IMR-90 (cell line): ENCODE data around the gene PRR33. TPM values are rescaled to one million over a fixed set of nuclear protein-coding genes. Genes with fewer than 3 reads are reported as not detected.

Experiments used
- ATAC-seq: fragments of 200-7000 bp; cut with Tn5 transposase; 2 replicates; pipeline ENCODE4 v1.9.1; 2020; ENCODE audit warnings: low read depth, mild to moderate bottlenecking, moderate library complexity
- BruUV-seq: library from RNA; stranded (reverse); fragments of 400-500 nt; replicated peaks from 2 replicates; lab custom pipeline; 2021; lab: Mats Ljungman, UMichigan
- CTCF ChIA-PET: fragments of 300-600 bp; formaldehyde crosslinking; extraction: SDS; loops from one replicate; lab custom pipeline; 2021; ENCODE audit warnings: antibody characterized with exemption; lab: Yijun Ruan, JAX
- POLR2A ChIA-PET: fragments of 300-600 bp; sonication (Branson Sonifier 250); formaldehyde crosslinking; loops from one replicate; lab custom pipeline; 2022; ENCODE audit warnings: antibody characterized with exemption; ENCODE audit not compliant: unreplicated experiment; lab: Charles Lee
- DNase-seq: peaks from one replicate; pipeline ENCODE4 v3.0.0; 2013
- H2AFZ ChIP-seq: replicated peaks from 2 replicates; pipeline ENCODE3; 2013; ENCODE audit warnings: low read length, mild to moderate bottlenecking; ENCODE audit not compliant: poor library complexity
- H2AK5ac ChIP-seq: 2 replicates; pipeline ENCODE4 v1.6.1; 2013; ENCODE audit warnings: low read depth, low read length, inconsistent platforms
- H2AK9ac ChIP-seq: replicated peaks from 2 replicates; pipeline ENCODE3; 2013; ENCODE audit warnings: mild to moderate bottlenecking, low read depth, low read length, moderate library complexity; ENCODE audit not compliant: poor library complexity
- H2BK120ac ChIP-seq: 2 replicates; pipeline ENCODE4 v1.6.1; 2013; ENCODE audit warnings: low read depth, low read length, inconsistent platforms
- H2BK15ac ChIP-seq: 3 replicates; pipeline ENCODE4 v1.6.1; 2013; ENCODE audit warnings: low read depth, low read length, inconsistent platforms
- H2BK20ac ChIP-seq: 2 replicates; pipeline ENCODE4 v1.6.1; 2013; ENCODE audit warnings: low read depth, mild to moderate bottlenecking, inconsistent platforms, low read length, moderate library complexity
- H2BK5ac ChIP-seq: 2 replicates; pipeline ENCODE4 v1.6.1; 2013; ENCODE audit warnings: mild to moderate bottlenecking, low read depth, low read length, inconsistent platforms; ENCODE audit not compliant: poor library complexity, severe bottlenecking
- H3K14ac ChIP-seq: replicated peaks from 2 replicates; pipeline ENCODE4 v1.6.1; 2013; ENCODE audit warnings: low read depth, low read length, inconsistent platforms
- H3K18ac ChIP-seq: 2 replicates; pipeline ENCODE4 v1.6.1; 2013; ENCODE audit warnings: low read depth, low read length, control low read depth
- H3K23ac ChIP-seq: 2 replicates; pipeline ENCODE4 v1.6.1; 2013; ENCODE audit warnings: low read depth, low read length, inconsistent platforms
- H3K27ac ChIP-seq: 2 replicates; pipeline ENCODE4 v1.5.1; 2013; ENCODE audit warnings: mild to moderate bottlenecking, control low read depth, low read length; ENCODE audit not compliant: insufficient read depth
- H3K27me3 ChIP-seq: 2 replicates; pipeline ENCODE4 v1.6.1; 2013; ENCODE audit warnings: low read length; ENCODE audit not compliant: control insufficient read depth, insufficient read depth
- H3K36me3 ChIP-seq: 2 replicates; pipeline ENCODE4 v1.6.1; 2013; ENCODE audit warnings: low read length, mixed read lengths; ENCODE audit not compliant: control insufficient read depth, insufficient read depth
- H3K4ac ChIP-seq: 2 replicates; pipeline ENCODE4 v1.6.1; 2013; ENCODE audit warnings: low read depth, low read length, inconsistent platforms
- H3K4me1 ChIP-seq: 2 replicates; pipeline ENCODE4 v1.6.1; 2013; ENCODE audit warnings: low read length, mixed read lengths; ENCODE audit not compliant: control insufficient read depth, insufficient read depth
- H3K4me2 ChIP-seq: 2 replicates; pipeline ENCODE4 v1.6.1; 2013; ENCODE audit warnings: low read depth, mild to moderate bottlenecking, control low read depth, low read length, moderate library complexity
- H3K4me3 ChIP-seq: 2 replicates; pipeline ENCODE4 v1.5.1; 2013; ENCODE audit warnings: low read depth, mild to moderate bottlenecking, control low read depth, low read length, moderate library complexity; ENCODE audit not compliant: insufficient read depth
- H3K56ac ChIP-seq: 2 replicates; pipeline ENCODE4 v1.6.1; 2013; ENCODE audit warnings: low read length, inconsistent platforms; ENCODE audit not compliant: insufficient read depth; ENCODE audit errors: extremely low read depth
- H3K79me1 ChIP-seq, 2 experiments: 2 replicates each; pipeline ENCODE4 v1.6.1; 2013; ENCODE audit warnings: low read length in 2 of 2, inconsistent platforms in 1 of 2, low read depth in 1 of 2
- H3K9ac ChIP-seq: 2 replicates; pipeline ENCODE4 v1.6.1; 2013; ENCODE audit warnings: low read depth, low read length, control low read depth
- H3K9me1 ChIP-seq: 2 replicates; pipeline ENCODE4 v1.6.1; 2013; ENCODE audit warnings: low read length, inconsistent platforms; ENCODE audit not compliant: insufficient read depth
- H3K9me3 ChIP-seq: 2 replicates; pipeline ENCODE4 v1.6.1; 2013; ENCODE audit warnings: low read length; ENCODE audit not compliant: control insufficient read depth, insufficient read depth
- H4K20me1 ChIP-seq: 2 replicates; pipeline ENCODE4 v1.6.1; 2013; ENCODE audit warnings: low read length, inconsistent platforms; ENCODE audit not compliant: insufficient read depth
- H4K5ac ChIP-seq: 2 replicates; pipeline ENCODE4 v1.6.1; 2013; ENCODE audit warnings: mild to moderate bottlenecking, low read depth, low read length, control low read depth
- H4K8ac ChIP-seq, 2 experiments: 2 replicates each; pipeline ENCODE4 v1.6.1; 2013; ENCODE audit warnings: low read depth in 2 of 2, low read length in 2 of 2, control low read depth in 1 of 2, inconsistent platforms in 1 of 2
- H4K91ac ChIP-seq: 2 replicates; pipeline ENCODE4 v1.6.1; 2013; ENCODE audit warnings: low read depth, low read length, inconsistent platforms; ENCODE audit not compliant: insufficient read depth
- BHLHE40 ChIP-seq: fragments of 150-350 bp; IDR thresholded peaks from 2 replicates; pipeline ENCODE4 v1.6.1; 2016; ENCODE audit warnings: mild to moderate bottlenecking, low read depth, low read length
- CEBPB ChIP-seq: IDR thresholded peaks from 2 replicates; pipeline ENCODE4 v1.6.1; 2012; ENCODE audit warnings: low read depth, low read length, improper control_type of control experiment
- FOS ChIP-seq: fragments of 150-350 bp; IDR thresholded peaks from 2 replicates; pipeline ENCODE4 v1.6.1; 2016; ENCODE audit warnings: low read depth, low read length
- SMC3 ChIP-seq: fragments of 150-350 bp; IDR thresholded peaks from 2 replicates; pipeline ENCODE4 v1.6.1; 2016; ENCODE audit warnings: low read depth, mild to moderate bottlenecking, antibody characterized with exemption, low read length, moderate library complexity
- WGBS, 2 experiments: methylation state at CpG; one replicate each; pipeline versions ENCODE4 v1.1.5 to v1.1.7; 2013; ENCODE audit warnings: missing lambda C conversion rate in 2 of 2; ENCODE audit not compliant: insufficient read length in 1 of 2; ENCODE audit errors: extremely low coverage in 2 of 2; 5-methylcytosine and 5-hydroxymethylcytosine counted together
- dilution Hi-C: fragments of 300-500 bp; cut with HindIII; formaldehyde crosslinking; loops from one replicate; pipeline ENCODE4 v1.14.3; 2018; ENCODE audit warnings: low sequenced_read_pairs; ENCODE audit not compliant: unreplicated experiment
- in situ Hi-C: fragments of 300-500 bp; cut with MboI; formaldehyde crosslinking; loops from 3 replicates; pipeline ENCODE4 v1.14.3; 2019; ENCODE audit warnings: low sequenced_read_pairs, inconsistent platforms, mixed read lengths
- intact Hi-C: fragments of 100-400 bp; cut with micrococcal nuclease; formaldehyde crosslinking; loops from 2 replicates; pipeline ENCODE4 v1.10.0; 2022
- polyA plus RNA-seq, 3 experiments: library from polyadenylated mRNA; depleted of rRNA; stranded (reverse); fragments of >200 nt; gene quantifications; 2 replicates each; pipeline ENCODE4 v1.2.3, GENCODE V29; 2012; ENCODE audit warnings: low replicate concordance in 1 of 3
- total RNA-seq: library from RNA; depleted of rRNA; stranded (reverse); fragments of >200 nt; gene quantifications from 2 replicates; pipeline ENCODE4 v1.2.3, GENCODE V29; 2012
- TF ChIP-seq, protein P1 (sequence below): conservative IDR thresholded peaks from 2 replicates; pipeline ENCODE4 v1.5.1; 2012; ENCODE audit warnings: mild to moderate bottlenecking, low read depth, low read length, improper control_type of control experiment

Gene PRR33
- total and polyA plus RNA-seq, 2 of the 4 experiments (the other 2 are of a cell fraction): not detected

DNA sequence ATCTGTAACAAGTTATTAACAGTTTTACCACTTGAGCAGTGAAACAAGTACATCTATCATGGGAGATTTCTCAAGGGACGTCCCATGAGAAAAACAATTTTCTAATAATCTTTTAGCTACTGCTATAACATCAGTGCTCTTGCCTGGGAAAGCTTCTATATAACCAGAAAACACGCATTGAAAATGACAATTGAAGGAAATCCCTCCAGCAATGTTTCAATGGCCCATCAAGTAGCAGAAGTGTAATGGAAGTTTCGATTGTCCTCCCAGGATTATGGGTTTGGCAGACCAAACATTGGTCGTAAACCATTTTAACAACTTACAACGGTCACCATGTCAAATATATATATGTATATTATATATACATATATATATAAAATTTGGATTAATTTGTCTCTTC, 8.0 kb upstream of the PRR33 start:
- DNase-seq (no peak), ATAC-seq (no peak)
- Histone ChIP-seq H2BK5ac (no peak overlapping the region), H2BK20ac (no peak overlapping the region), H2AFZ (no peak overlapping the region), H3K56ac (no peak overlapping the region), H3K36me3 (no peaks in the 10 kb centered on the region), H3K4ac (no peak overlapping the region), H2BK15ac (no peak overlapping the region), H2AK9ac (no peak overlapping the region), H3K27ac (no peak overlapping the region), H2AK5ac (no peak overlapping the region), H3K79me1 (no peaks in the 10 kb centered on the region), H3K9me1 (no peaks in the 10 kb centered on the region), H3K9ac (no peak overlapping the region), H3K18ac (no peak overlapping the region), H3K4me3 (no peak overlapping the region), H3K14ac (no peak overlapping the region), H3K4me2 (no peak overlapping the region), H4K20me1 (no peaks in the 10 kb centered on the region), H3K9me3 (no peaks in the 10 kb centered on the region), H3K23ac (no peak overlapping the region), H3K4me1 (no peaks in the 10 kb centered on the region), H4K8ac (no peak overlapping the region), H2BK120ac (no peak overlapping the region), H3K27me3 (peaks cover 38% of the 10 kb centered on the region), H4K5ac (no peak overlapping the region), H4K91ac (no peak overlapping the region)
- CTCF ChIA-PET: no interaction called here
- dilution Hi-C loops: no loop called here
- no TSS peak for BruUV-seq
- in situ Hi-C loops: no loop called here
- WGBS, 2 experiments: no CpG with 5 or more reads among the region's 5 CpGs
- intact Hi-C loops: no loop called here
- TF ChIP-seq SMC3 (no peak), FOS (no peak), CEBPB (no peak), BHLHE40 (no peak)
- TF ChIP-seq, protein P1, sequence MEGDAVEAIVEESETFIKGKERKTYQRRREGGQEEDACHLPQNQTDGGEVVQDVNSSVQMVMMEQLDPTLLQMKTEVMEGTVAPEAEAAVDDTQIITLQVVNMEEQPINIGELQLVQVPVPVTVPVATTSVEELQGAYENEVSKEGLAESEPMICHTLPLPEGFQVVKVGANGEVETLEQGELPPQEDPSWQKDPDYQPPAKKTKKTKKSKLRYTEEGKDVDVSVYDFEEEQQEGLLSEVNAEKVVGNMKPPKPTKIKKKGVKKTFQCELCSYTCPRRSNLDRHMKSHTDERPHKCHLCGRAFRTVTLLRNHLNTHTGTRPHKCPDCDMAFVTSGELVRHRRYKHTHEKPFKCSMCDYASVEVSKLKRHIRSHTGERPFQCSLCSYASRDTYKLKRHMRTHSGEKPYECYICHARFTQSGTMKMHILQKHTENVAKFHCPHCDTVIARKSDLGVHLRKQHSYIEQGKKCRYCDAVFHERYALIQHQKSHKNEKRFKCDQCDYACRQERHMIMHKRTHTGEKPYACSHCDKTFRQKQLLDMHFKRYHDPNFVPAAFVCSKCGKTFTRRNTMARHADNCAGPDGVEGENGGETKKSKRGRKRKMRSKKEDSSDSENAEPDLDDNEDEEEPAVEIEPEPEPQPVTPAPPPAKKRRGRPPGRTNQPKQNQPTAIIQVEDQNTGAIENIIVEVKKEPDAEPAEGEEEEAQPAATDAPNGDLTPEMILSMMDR: no peak
- POLR2A ChIA-PET: no interaction called here
